SK-N-MC (cell line): ENCODE data around the gene DNAH11.

Experiments
- EZH2 ChIP-seq: fragments of 200-600 bp; sonication (generic); IDR thresholded peaks from one replicate; pipeline ENCODE4 v1.6.1; 2017; ENCODE audit warnings: antibody characterized with exemption
- FOXP2 ChIP-seq: optimal IDR thresholded peaks from 2 replicates; pipeline ENCODE3; 2011; ENCODE audit warnings: mild to moderate bottlenecking, moderate library complexity; ENCODE audit not compliant: insufficient read depth; ENCODE audit errors: extremely low read length, control extremely low read depth
- POLR2AphosphoS5 ChIP-seq: IDR thresholded peaks from 2 replicates; pipeline ENCODE4 v1.6.1; 2012; ENCODE audit warnings: mild to moderate bottlenecking, low read depth, low read length, borderline replicate concordance

GRCh38 chr7:21893401-21893800 lies 350.6 kb downstream of the DNAH11 start:
- no peak for TF ChIP-seq EZH2
- TF ChIP-seq POLR2AphosphoS5: no peak
- no peak for TF ChIP-seq FOXP2
